Stimulated activated naive CD8-positive, alpha-beta T cell treated with anti-CD3 and anti-CD28 coated beads, Interleukin-15, Interleukin-2, amounts not matched to agents 100 U/mL and 50 U/mL, for 24 hours (primary cell): ENCODE data around the gene SMAD5.

Source experiments
- ATAC-seq: fragments of 150-1000 bp; cut with Tn5 transposase; one replicate; pipeline ENCODE4 v1.10.0; 2021
- DNase-seq: peaks from one replicate; pipeline ENCODE4 v3.0.0; 2021

The SMAD5 gene

DNA sequence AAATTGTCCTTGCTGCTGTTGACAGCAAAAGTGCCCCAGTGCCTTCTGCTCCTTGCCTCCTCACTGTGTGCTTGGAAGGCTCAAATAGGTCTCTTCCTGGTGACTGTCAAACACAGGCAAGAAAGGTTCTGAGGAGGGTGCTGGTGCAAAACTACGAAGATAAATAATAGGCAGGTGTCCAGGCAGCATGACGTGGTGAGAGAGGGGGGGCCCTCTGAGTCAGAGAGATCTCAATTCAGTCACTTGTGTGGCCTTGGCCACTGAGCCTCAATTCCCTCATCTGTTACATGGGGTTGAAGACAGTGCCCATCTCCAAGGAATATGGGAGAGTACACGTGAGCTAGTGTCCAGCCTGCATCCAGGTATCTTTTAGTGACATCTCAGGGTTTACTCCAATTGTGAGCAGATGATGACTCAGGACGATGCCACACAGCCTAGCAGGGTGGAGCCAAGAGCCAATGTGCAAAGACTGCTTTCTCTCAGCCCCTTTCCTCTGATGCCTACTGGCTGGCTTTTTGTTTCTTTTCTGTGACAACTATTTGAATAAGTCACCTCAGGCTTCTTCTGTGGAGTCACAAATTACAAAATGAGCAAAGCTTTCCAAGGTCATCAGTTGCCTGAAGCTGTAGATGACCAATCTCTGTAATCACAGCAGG is 90.1 kb downstream of the SMAD5 start:
- ATAC-seq: no peak
- no peak for DNase-seq

DNA sequence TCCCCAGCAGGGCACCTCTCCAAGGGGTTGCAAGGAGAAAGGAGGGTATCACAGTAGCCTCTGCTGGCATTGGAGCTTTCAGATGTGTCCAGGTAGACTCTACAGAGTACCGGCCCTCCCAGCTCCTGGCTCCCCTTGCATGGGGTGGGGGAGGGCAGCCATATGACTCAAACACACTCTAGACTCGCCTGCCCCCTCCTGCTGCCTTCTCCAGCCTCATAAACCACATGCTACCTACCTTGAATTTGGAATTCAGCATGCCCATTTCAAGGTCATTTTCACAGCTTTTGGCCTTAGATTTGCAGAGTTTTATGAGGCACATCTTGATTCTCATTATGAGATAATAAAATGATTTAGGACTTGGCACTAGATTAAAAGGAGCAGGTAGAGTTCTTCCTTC is 93.2 kb downstream of the SMAD5 start:
- DNase-seq (no peak), ATAC-seq (no peak)

DNA sequence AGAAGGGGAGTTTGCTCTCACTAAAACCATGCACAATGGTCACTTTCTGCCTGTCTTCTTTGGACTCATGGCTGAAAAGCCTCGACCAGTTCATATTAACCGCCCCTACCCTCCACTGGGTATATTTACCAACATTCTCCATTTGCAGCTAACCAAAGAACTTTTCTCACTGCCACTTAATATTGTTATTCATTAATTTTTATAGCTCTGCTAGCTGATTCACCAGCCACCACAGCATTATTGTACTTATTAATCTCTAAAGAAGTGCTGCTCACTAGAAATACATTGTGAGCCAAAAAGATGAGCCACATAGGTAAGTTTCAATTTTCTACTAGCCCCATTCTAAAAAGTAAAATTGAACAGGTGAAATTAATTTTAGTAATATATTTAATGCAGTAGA is 93.8 kb downstream of the SMAD5 start:
- no peak for DNase-seq
- ATAC-seq: no peak

DNA sequence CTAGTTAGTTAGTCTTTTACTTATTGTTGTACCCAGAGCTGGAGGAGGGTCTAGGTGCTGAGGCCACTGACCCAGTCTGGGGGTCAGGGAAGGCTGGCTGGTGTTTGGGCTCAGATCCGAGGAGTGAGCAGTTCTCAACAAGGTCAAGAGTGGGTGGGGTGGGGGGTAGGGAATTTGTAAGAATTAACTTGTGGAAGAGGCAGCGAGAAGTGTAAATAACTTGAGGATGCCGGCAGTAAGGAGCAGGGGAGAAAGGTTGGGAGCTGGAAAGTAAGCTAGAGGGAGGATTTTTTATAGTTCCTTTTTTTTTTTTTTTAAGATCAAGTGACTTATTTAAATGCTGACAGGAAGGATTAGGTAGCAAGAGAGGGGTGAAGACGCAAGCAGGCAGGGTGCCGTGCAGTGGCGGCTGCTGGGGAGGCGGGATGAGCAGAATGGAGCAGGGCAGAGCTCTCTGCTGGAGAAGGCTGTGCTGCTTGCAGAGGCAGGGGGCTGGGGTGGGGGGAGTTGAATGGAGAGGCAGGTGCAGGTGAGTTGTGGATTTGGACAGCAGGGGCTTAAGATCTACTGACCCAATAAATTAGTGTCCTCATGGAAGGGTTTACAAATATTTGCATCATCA is 95.6 kb downstream of the SMAD5 start:
- DNase-seq: no peak
- ATAC-seq: no peak

DNA sequence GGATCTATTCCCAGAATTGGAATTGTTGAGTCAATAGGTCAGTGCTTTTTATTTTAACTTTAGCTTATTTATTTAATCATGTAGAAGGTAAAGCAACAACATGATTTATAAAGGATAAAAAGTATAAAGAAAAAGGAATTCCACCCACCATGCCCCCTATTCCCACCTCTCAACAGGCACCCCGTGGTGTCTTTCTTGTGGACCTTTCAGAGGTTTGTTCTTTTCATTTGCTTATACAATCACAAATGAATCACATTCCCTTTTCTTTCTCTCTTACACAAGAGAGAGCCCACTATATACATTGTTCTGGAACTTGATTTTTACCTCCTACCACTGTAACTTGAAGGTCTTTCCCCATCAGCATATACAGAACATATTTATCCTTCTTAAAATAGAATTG is 97.5 kb downstream of the SMAD5 start:
- ATAC-seq: no peak

DNA sequence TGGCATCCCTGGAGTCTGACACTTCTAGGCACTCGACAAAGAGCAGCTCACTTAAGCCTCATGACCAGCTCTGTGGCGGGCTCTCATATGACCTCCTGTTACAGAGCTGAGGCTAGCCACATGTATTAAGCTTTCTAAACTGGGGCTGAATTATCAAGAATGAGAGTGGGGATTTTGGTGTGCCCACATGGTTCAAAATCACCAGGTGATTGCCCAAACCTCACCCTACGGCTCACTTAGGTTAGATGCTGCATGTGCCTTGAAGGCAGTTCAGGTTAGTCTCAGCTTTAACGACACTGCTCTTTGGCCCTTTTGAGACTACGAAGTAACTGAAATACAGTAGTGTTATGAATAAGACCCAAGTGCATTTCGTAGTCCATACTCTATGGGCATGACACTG is 99.7 kb downstream of the SMAD5 start:
- no peak for ATAC-seq
- no peak for DNase-seq

More for the DNA sequence above, 97.5 kb downstream of the SMAD5 start:
- no peak for DNase-seq
